HG03558 (cell line): ENCODE results near the gene KANSL1.
"Not testable (repeated sequence)": the region's sequence is repeated elsewhere in the genome, so short reads cannot be mapped to it uniquely, and the experiment has no call there.

Experiments used
- ATAC-seq: cut with Tn5 transposase; IDR thresholded peaks from one replicate; pipeline ENCODE4 v1.9.1; 2021; ENCODE audit warnings: moderate number of reproducible peaks; ENCODE audit not compliant: unreplicated experiment; ENCODE audit errors: extremely low read depth

Gene KANSL1

DNA sequence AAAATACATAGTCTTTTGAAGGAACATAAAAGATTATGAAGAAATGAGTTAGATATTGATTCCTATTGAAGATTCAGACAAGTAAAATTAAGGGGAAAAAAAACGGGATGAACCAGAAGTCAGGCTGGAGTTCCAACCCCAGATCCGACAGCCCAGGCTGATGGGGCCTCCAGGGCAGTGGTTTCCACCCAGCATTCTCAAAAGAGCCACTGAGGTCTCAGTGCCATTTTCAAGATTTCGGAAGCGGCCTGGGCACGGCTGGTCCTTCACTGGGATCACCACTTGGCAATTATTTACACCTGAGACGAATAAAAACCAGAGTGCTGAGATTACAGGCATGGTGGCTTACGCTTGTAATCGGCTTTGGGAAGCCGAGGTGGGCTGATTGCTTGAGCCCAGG is 184.6 kb downstream of the KANSL1 start:
- no peak for ATAC-seq

DNA sequence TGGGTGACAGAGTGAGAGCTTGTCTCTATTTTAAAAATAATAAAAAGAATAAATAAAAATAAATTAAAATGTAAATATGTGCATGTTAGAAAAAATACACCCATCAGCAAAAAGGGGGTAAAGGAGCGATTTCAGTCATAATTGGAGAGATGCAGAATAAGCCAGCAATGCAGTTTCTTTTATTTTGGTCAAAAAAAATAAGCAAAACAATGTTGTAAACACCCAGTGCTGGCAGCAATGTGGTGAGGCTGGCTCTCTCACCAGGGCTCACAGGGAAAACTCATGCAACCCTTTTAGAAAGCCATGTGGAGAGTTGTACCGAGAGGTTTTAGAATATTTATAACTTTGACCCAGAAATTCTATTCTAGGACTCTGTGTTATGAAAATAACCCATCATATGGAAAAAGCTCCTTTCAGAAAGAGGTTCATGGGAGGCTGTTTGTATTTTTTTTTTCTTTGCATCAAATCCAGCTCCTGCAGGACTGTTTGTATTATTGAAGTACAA is 185.7 kb downstream of the KANSL1 start:
- no peak for ATAC-seq

DNA sequence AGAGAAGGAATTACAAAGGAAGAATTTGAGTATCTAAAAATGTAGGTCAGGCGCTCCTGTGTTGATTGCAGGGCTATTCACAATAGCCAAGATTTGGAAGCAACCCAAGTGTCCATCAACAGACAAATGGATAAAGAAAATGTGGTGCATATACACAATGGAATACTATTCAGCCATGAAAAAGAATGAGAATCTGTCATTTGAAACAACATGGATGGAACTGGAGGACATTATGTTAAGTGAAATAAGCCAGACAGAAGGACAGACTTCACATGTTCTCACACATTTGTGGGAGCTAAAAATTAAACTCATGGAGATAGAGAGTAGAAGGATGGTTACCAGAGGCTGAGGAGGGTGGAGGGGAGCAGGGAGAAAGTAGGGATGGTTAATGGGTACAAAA is 187.1 kb downstream of the KANSL1 start:
- ATAC-seq: not testable (repeated sequence)

DNA sequence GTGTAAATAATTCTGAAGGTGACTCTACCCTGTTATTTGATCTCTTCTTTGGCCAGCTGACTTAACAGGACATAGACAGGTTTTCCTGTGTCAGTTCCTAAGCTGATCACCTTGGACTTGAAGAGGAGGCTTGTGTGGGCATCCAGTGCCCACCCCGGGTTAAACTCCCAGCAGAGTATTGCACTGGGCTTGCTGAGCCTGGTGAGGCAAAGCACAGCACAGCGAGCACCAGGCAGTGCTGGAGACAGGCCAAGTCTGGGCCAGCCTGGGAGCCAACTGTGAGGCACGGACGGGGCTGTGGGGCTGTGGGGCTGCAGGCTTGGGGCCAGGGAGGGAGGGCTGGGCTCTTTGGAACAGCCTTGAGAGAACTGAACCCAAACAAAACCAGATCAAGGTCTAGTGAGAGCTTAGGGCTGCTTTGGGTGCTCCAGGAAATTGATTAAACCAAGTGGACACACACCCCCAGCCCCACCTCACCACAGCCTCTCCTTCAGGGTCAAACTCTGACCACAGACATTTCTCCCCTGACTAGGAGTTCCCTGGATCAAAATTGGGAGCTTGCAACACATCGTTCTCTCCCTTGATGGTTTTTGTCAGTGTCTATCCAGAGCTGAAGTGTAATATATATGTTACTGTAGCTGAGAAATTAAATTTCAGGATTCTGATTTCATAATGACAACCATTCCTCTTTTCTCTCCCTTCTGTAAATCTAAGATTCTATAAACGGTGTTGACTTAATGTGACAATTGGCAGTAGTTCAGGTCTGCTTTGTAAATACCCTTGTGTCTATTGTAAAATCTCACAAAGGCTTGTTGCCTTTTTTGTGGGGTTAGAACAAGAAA is 189.1 kb downstream of the KANSL1 start:
- ATAC-seq: no peak

DNA sequence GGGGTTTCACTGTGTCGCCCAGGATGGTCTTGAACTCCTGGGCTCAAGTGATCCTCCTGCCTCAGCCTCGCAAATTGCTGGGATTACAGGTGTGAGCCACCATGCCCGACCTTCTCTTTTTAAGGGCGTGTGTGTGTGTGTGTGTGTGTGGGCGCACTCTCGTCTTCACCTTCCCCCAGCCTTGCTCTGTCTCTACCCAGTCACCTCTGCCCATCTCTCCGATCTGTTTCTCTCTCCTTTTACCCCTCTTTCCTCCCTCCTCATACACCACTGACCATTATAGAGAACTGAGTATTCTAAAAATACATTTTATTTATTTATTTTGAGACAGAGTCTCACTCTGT is 190.3 kb downstream of the KANSL1 start:
- ATAC-seq: no peak

DNA sequence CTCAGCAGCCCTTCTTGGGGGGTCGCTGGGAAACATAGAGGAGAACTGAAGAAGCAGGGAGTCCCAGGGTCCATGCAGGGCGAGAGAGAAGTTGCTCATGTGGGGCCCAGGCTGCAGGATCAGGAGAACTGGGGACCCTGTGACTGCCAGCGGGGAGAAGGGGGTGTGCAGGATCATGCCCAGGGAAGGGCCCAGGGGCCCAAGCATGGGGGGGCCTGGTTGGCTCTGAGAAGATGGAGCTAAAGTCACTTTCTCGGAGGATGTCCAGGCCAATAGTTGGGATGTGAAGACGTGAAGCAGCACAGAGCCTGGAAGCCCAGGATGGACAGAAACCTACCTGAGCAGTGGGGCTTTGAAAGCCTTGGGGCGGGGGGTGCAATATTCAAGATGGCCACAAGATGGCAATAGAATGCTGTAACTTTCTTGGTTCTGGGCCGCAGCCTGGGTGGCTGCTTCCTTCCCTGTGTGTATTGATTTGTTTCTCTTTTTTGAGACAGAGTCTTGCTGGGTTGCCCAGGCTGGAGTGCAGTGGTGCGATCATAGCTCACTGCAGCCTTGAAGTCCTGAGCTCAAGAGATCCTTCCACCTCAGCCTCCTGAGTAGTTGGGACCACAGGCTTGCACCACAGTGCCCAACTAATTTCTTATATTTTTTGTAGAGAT is 190.8 kb downstream of the KANSL1 start:
- no peak for ATAC-seq

DNA sequence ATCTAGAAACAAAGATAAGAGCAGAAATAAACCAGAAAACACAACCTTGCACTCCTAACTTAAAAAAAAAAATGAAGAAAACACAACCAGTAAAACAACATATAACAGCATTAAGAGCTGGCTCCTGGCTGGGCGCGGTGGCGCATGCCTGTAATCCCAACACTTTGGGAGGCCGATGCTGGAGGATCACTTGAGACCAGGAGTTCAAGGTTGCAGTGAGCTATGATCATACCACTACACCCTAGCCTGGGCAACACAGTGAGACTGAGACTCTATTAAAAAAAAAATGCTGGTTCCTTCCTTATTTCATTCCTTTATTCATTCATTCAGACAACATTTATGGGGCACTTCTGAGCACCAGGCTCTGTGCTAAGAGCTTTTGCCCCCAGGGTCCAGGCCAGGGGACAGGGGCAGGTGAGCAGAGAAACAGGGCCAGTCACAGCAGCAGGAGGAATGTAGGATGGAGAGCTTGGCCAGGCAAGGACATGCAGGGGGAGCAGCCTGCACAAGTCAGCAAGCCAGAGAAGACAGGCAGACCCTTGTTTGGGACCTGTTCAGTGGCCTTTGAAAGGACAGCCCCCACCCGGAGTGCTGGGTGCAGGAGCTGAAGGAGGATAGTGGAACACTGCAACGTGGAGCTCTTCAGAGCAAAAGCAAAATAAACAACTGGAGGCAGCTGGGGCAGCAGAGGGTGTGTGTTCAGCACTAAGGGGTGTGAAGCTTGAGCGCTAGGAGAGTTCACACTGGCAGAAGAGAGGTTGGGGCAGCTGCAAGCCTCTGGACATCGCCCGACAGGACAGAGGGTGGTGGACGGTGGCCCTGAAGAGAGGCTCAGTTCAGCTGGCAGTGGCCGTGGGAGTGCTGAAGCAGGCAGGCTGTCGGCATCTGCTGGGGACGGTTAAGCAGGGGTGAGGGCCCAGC is 191.6 kb downstream of the KANSL1 start:
- no peak for ATAC-seq

DNA sequence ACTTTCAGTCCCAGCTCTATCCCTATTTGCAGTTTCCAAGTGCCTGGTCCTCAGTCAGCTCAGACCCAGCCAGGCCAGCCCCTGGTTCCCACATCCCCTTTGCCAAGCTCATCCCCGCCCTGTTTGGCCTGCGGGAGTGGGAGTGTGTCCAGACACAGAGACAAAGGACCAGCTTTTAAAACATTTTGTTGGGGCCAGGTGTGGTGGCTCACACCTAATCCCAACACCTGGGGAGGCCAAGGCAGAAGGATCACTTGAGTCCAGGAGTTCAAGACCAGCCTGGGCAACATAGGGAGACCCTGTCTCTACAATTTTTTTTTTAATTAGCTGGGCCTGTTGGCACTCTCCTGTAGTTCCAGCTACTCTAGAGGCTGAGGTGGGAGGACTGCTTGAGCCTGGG is 192.5 kb downstream of the KANSL1 start:
- no peak for ATAC-seq

DNA sequence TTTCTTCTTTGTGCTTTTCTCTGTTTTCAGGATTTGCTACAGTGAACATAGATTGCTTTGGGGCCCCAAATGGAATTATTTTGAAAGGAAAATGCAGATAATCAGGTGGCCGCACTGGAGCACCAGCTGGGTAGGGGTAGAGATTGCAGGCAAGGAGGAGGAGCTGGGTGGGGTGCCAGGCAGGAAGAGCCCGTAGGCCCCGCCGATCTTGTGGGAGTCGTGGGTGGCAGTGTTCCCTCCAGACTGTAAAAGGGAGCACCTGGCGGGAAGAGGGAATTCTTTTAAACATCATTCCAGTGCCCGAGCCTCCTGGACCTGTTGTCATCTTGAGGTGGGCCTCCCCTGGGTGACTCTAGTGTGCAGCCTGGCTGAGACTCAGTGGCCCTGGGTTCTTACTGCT is 192.9 kb downstream of the KANSL1 start:
- no peak for ATAC-seq

DNA sequence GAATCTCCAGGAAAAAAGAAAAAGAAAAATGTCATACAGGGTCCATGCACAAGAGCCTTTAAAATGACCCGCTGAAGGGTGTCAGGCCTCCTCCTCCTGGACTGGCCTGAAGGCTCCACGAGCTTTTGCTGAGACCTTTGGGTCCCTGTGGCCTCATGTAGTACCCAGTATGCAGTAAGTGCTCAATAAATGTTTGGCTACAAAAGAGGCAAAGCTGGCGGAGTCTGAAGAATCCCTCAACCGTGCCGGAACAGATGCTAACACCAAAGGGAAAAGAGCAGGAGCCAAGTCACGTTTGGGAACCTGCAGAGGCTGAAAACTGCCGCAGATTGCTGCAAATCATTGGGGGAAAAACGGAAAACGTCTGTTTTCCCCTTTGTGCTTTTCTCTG is 193.3 kb downstream of the KANSL1 start:
- ATAC-seq: no peak

DNA sequence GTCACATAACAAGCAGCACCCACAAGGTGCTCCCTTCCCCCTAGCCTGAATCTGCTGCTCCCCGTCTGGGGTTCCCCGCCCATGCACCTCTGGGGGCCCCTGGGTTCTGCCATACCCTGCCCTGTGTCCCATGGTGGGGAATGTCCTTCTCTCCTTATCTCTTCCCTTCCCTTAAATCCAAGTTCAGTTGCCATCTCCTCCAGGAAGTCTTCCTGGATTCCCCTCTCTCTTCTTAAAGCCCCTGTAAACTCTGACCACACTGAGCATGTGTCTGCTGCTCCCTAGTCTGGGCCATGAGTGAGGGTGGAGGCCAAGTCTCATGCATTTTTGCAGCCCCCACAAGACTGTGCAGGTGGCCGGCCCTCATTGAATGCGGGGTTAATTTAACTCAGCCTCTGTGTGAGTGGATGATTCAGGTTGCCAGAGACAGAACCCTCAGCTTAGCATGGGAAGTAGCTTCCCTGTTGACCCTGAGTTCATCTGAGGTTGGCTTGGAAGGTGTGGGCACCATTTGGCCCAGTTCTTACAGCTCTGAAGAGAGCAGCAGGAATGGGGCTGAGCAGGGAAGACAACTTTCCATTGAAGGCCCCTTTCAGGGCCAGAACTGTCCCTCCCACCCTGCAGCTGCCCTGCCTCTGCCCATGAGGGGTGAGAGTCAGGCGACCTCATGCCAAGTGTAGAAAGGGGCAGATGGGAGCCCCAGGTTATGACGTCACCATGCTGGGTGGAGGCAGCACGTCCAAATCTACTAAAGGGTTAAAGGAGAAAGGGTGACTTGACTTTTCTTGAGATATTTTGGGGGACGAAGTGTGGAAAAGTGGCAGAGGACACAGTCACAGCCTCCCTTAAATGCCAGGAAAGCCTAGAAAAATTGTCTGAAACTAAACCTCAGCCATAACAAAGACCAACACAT is 194.0 kb downstream of the KANSL1 start, which contains the start of gene STH:
Gene STH, plus strand, starts transcription at position 264 of the 913 bp plus-strand sequence. Its CDS starts 30 bp downstream, at position 294.
- ATAC-seq: no peak

DNA sequence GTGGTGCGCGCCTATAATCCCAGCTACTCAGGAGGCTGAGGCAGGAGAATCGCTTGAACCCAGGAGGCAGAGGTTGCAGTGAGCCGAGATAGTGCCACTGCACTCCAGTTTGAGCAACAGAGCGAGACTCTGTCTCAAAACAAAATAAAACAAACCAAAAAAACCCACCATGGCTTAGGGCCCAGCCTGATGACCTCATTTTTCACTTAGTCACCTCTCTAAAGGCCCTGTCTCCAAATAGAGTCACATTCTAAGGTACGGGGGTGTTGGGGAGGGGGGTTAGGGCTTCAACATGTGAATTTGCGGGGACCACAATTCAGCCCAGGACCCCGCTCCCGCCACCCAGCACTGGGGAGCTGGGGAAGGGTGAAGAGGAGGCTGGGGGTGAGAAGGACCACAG is 195.6 kb downstream of the KANSL1 start:
- ATAC-seq: no peak

DNA sequence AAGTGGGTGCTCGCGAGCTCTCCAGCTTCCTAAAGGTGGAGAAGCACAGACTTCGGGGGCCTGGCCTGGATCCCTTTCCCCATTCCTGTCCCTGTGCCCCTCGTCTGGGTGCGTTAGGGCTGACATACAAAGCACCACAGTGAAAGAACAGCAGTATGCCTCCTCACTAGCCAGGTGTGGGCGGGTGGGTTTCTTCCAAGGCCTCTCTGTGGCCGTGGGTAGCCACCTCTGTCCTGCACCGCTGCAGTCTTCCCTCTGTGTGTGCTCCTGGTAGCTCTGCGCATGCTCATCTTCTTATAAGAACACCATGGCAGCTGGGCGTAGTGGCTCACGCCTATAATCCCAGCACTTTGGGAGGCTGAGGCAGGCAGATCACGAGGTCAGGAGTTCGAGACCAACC is 196.1 kb downstream of the KANSL1 start:
- no peak for ATAC-seq

DNA sequence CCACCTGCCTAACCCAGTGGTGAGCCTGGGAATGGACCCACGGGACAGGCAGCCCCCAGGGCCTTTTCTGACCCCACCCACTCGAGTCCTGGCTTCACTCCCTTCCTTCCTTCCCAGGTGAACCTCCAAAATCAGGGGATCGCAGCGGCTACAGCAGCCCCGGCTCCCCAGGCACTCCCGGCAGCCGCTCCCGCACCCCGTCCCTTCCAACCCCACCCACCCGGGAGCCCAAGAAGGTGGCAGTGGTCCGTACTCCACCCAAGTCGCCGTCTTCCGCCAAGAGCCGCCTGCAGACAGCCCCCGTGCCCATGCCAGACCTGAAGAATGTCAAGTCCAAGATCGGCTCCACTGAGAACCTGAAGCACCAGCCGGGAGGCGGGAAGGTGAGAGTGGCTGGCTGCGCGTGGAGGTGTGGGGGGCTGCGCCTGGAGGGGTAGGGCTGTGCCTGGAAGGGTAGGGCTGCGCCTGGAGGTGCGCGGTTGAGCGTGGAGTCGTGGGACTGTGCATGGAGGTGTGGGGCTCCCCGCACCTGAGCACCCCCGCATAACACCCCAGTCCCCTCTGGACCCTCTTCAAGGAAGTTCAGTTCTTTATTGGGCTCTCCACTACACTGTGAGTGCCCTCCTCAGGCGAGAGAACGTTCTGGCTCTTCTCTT is 196.8 kb downstream of the KANSL1 start:
- ATAC-seq: no peak

DNA sequence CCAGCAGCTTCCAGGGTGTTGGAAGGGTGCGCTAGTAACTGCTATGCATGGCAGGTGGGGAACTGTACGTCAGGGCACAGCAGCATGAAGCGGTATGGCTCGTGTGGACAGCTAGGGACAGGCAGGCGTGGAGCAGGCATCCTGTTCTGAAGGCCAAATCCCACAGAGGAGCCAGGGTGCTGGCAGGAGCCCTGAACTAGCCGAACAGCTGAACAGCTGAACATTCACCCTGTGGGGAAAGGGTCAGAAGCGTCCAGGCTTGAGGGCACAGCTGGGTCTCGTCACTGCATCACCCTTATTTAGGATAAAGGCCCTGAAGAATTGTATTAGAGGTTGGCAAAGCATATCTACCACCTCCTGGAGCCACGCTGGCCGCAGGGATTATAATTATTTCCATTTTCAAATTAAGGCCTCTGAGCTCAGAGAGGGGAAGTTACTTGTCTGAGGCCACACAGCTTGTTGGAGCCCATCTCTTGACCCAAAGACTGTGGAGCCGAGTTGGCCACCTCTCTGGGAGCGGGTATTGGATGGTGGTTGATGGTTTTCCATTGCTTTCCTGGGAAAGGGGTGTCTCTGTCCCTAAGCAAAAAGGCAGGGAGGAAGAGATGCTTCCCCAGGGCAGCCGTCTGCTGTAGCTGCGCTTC is 197.5 kb downstream of the KANSL1 start:
- ATAC-seq: no peak

DNA sequence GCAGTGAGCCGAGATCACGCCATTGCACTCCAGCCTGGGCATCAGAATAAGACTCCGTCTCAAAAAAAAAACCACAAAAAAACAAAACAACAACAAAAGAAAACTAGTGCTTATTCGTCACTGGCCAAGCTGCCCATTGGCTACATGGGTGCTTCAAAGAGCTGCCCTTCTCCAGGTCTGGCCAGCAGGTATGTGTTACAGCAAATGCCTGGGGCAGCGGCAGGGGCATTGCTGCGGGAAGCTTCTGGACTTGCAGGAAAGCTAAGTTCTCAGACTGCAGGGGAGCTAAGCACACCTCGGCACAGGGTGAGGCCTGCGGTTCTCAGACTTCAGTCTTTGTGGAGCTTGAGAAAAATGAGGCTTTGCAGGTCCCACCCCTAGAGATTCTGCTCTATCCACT is 198.2 kb downstream of the KANSL1 start:
- ATAC-seq: no peak

DNA sequence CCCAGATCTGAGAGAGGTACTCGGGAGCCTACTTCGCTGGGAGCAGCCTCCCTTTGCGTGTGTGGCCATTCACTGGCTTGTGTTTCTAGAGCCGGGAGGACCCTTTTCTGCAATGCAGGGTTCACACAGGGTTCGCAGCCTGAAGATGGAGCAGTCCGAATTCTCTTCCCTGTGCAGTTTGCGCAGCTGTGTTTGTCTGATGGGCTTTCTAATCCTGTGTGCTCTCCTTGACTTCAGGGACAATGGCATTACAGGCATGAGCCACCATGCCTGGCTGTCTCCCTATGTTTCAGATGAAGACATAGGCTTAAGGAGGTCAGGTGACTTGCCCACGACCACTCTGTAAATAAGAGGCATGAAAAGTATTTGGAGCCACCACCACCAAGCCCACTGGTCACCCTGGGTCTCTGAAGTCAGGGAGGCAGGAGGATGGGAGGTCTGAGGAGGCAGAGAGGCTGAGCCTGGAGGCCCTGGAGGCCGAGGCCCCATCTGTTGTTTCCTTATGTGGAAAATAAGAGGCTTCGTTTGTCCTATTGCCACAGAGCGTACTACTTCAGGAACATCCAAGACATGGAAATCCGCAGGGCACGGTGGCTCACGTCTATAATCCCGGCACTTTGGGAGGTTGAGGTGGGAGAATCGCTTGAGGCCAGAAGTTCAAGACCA is 199.1 kb downstream of the KANSL1 start:
- ATAC-seq: no peak

DNA sequence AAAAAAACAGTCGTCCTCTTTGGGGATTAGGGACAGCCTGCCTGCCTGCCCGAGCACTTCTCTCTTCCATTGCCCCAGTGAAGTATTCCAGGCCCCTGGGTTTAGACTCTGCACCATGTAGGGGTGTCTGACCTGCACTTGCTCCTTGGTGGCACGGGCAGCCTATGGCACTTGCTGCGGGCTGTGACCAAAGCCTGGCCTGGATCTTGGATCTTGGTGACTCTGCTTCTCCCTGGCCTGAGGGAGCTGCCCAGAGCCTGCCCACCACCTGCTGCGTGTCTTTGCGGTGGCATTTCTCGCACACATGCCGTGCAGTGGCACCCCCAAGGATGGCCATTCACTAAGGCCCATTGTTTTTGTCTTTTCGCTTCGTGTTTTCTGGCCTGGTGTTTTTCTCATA is 200.3 kb downstream of the KANSL1 start:
- ATAC-seq: no peak
